ENCODE results near the gene ZMYND11. TPM values are rescaled to one million over a fixed set of nuclear protein-coding genes. Genes with fewer than 3 reads are reported as not detected.

Gene ZMYND11
- total RNA-seq, 1 donor from 2014 or later = 41.6 TPM

GRCh38 chr10:201328-201771, 66.1 kb downstream of the ZMYND11 start:
- no peaks in the 10 kb centered on the region for H3K9me3 Mint-ChIP-seq (ENCODE audit: unreplicated experiment)
- no peak for DNase-seq (ENCODE audit: low spot score)
- peak overlapping the region; percentile 20 for H3K27ac Mint-ChIP-seq (ENCODE audit: unreplicated experiment)
- H3K27me3 Mint-ChIP-seq (ENCODE audit: unreplicated experiment) = peaks cover 1% of the 10 kb centered on the region
- H3K36me3 Mint-ChIP-seq (ENCODE audit: low read depth, unreplicated experiment) = no peaks in the 10 kb centered on the region
- no peak for TF ChIP-seq CTCF (IDR thresholded peaks at IDR 0.05; ENCODE audit: unreplicated experiment)
- no peaks in the 10 kb centered on the region for H3K4me1 Mint-ChIP-seq (ENCODE audit: unreplicated experiment)
- no peak overlapping the region for H3K4me3 Mint-ChIP-seq (ENCODE audit: unreplicated experiment)

GRCh38 chr10:208616-209015, 73.4 kb downstream of the ZMYND11 start:
- peaks cover 4% of the 10 kb centered on the region for H3K4me1 Mint-ChIP-seq (ENCODE audit: unreplicated experiment)
- DNase-seq (ENCODE audit: low spot score) = no peak
- H3K27ac Mint-ChIP-seq (ENCODE audit: unreplicated experiment) = no peak overlapping the region
- no peak for TF ChIP-seq CTCF (IDR thresholded peaks at IDR 0.05; ENCODE audit: unreplicated experiment)
- H3K27me3 Mint-ChIP-seq (ENCODE audit: unreplicated experiment) = peaks cover 2% of the 10 kb centered on the region
- no peaks in the 10 kb centered on the region for H3K36me3 Mint-ChIP-seq (ENCODE audit: low read depth, unreplicated experiment)
- no peak overlapping the region for H3K4me3 Mint-ChIP-seq (ENCODE audit: unreplicated experiment)
- no peaks in the 10 kb centered on the region for H3K9me3 Mint-ChIP-seq (ENCODE audit: unreplicated experiment)

- TF ChIP-seq CTCF (IDR thresholded peaks at IDR 0.05; ENCODE audit: unreplicated experiment) = no peak
- Mint-ChIP-seq H3K4me1 (ENCODE audit: unreplicated experiment) (peaks cover 4% of the 10 kb centered on the region), H3K27ac (ENCODE audit: unreplicated experiment) (no peak overlapping the region), H3K27me3 (ENCODE audit: unreplicated experiment) (peaks cover 2% of the 10 kb centered on the region), H3K4me3 (ENCODE audit: unreplicated experiment) (no peak overlapping the region), H3K9me3 (ENCODE audit: unreplicated experiment) (no peaks in the 10 kb centered on the region), H3K36me3 (ENCODE audit: low read depth, unreplicated experiment) (no peaks in the 10 kb centered on the region)
- no peak for DNase-seq (ENCODE audit: low spot score)
These were observed 74.1 kb downstream of the ZMYND11 start for GRCh38 chr10:209357-209756.

- Mint-ChIP-seq H3K4me3 (ENCODE audit: unreplicated experiment) (no peak overlapping the region), H3K27me3 (ENCODE audit: unreplicated experiment) (peaks cover 2% of the 10 kb centered on the region), H3K9me3 (ENCODE audit: unreplicated experiment) (no peaks in the 10 kb centered on the region), H3K36me3 (ENCODE audit: low read depth, unreplicated experiment) (no peaks in the 10 kb centered on the region), H3K4me1 (ENCODE audit: unreplicated experiment) (peaks cover 4% of the 10 kb centered on the region), H3K27ac (ENCODE audit: unreplicated experiment) (no peak overlapping the region)
- DNase-seq (ENCODE audit: low spot score) = no peak
- TF ChIP-seq CTCF (IDR thresholded peaks at IDR 0.05; ENCODE audit: unreplicated experiment) = no peak
These were observed 75.0 kb downstream of the ZMYND11 start for GRCh38 chr10:210297-210696.

GRCh38 chr10:215444-215843, 80.2 kb downstream of the ZMYND11 start:
- DNase-seq (ENCODE audit: low spot score) = no peak
- no peak overlapping the region for H3K27ac Mint-ChIP-seq (ENCODE audit: unreplicated experiment)

More at GRCh38 chr10:215444-215843, 80.2 kb downstream of the ZMYND11 start:
- no peak for TF ChIP-seq CTCF (IDR thresholded peaks at IDR 0.05; ENCODE audit: unreplicated experiment)
- H3K27me3 Mint-ChIP-seq (ENCODE audit: unreplicated experiment) = no peaks in the 10 kb centered on the region
- H3K4me3 Mint-ChIP-seq (ENCODE audit: unreplicated experiment) = no peak overlapping the region
- H3K4me1 Mint-ChIP-seq (ENCODE audit: unreplicated experiment) = peaks cover 2% of the 10 kb centered on the region
- no peaks in the 10 kb centered on the region for H3K9me3 Mint-ChIP-seq (ENCODE audit: unreplicated experiment)
- H3K36me3 Mint-ChIP-seq (ENCODE audit: low read depth, unreplicated experiment) = no peaks in the 10 kb centered on the region

Data from endothelial cell (in vitro differentiated cells).